HepG2 (cell line): ENCODE measurements around the gene ESYT1. TPM values are rescaled to one million over a fixed set of nuclear protein-coding genes. Genes with fewer than 3 reads are reported as not detected.

Source experiments
- BRCA1 ChIP-seq: sonication (generic); formaldehyde crosslinking; IDR thresholded peaks from 2 replicates; pipeline ENCODE4 v1.4.0; 2020; ENCODE audit warnings: missing genetic modification reagents
- CREM ChIP-seq, 2 experiments: sonication (generic) in 1 of 2; formaldehyde crosslinking in 1 of 2; IDR thresholded peaks; 2 replicates each; pipeline versions ENCODE4 v1.4.0 to v1.6.1; 2016 to 2020; ENCODE audit warnings: antibody characterized with exemption in 1 of 2, mild to moderate bottlenecking in 1 of 2, missing genetic modification reagents in 1 of 2
- DNMT3B ChIP-seq: conservative IDR thresholded peaks from 2 replicates; pipeline ENCODE4 v1.6.1; 2016; ENCODE audit warnings: missing biosample characterization, control low read depth
- EED ChIP-seq: sonication (generic); formaldehyde crosslinking; IDR thresholded peaks from 2 replicates; pipeline ENCODE4 v1.5.0; 2020; ENCODE audit warnings: mild to moderate bottlenecking, missing genetic modification reagents
- ETV5 ChIP-seq: IDR thresholded peaks from 2 replicates; pipeline ENCODE4 v1.6.1; 2018; ENCODE audit warnings: missing biosample characterization, missing genetic modification reagents, inconsistent platforms, borderline replicate concordance
- GATA4 ChIP-seq: sonication (generic); IDR thresholded peaks from 2 replicates; pipeline ENCODE4 v1.6.1; 2016; ENCODE audit warnings: antibody characterized with exemption, low read depth, borderline replicate concordance
- GZF1 ChIP-seq: sonication (generic); formaldehyde crosslinking; IDR thresholded peaks from 2 replicates; pipeline ENCODE4 v1.5.1; 2020; ENCODE audit warnings: mild to moderate bottlenecking, missing genetic modification reagents
- KDM4B ChIP-seq: sonication (generic); formaldehyde crosslinking; IDR thresholded peaks from 2 replicates; pipeline ENCODE4 v1.4.0; 2020; ENCODE audit warnings: missing genetic modification reagents
- KLF16 ChIP-seq, 2 experiments: sonication (generic) in 1 of 2; formaldehyde crosslinking in 1 of 2; IDR thresholded peaks; 2 replicates each; pipeline versions ENCODE4 v1.6.1 to v1.8.0; 2016 to 2023; ENCODE audit warnings: missing genetic modification reagents in 2 of 2, missing compliant biosample characterization in 1 of 2
- KLF6 ChIP-seq: IDR thresholded peaks from 2 replicates; pipeline ENCODE4 v1.8.0; 2016; ENCODE audit warnings: missing biosample characterization, missing genetic modification reagents
- SAFB2 ChIP-seq: sonication (generic); formaldehyde crosslinking; IDR thresholded peaks from 2 replicates; pipeline ENCODE4 v1.5.1; 2020; ENCODE audit warnings: missing genetic modification reagents, low read depth, mild to moderate bottlenecking, borderline replicate concordance
- SKIL ChIP-seq: sonication (generic); formaldehyde crosslinking; IDR thresholded peaks from 2 replicates; pipeline ENCODE4 v1.8.0; 2022; ENCODE audit warnings: missing genetic modification reagents, mild to moderate bottlenecking, moderate library complexity, borderline replicate concordance
- TFE3 ChIP-seq: IDR thresholded peaks from 2 replicates; pipeline ENCODE4 v1.6.1; 2016
- TGIF2 ChIP-seq: IDR thresholded peaks from 2 replicates; pipeline ENCODE4 v1.6.1; 2016; ENCODE audit warnings: control low read depth, missing compliant biosample characterization
- ZHX1 ChIP-seq: sonication (generic); formaldehyde crosslinking; IDR thresholded peaks from 2 replicates; pipeline ENCODE4 v1.8.1; 2022; ENCODE audit warnings: low read depth, mild to moderate bottlenecking, missing genetic modification reagents
- ZIK1 ChIP-seq: sonication (generic); formaldehyde crosslinking; IDR thresholded peaks from 2 replicates; pipeline ENCODE4 v1.5.0; 2020; ENCODE audit warnings: mild to moderate bottlenecking, low read depth, missing genetic modification reagents, borderline replicate concordance
- ZMAT3 ChIP-seq: sonication (generic); formaldehyde crosslinking; conservative IDR thresholded peaks from 2 replicates; pipeline ENCODE4 v1.7.0; 2021; ENCODE audit warnings: missing genetic modification reagents
- ZNF230 ChIP-seq: sonication (generic); formaldehyde crosslinking; IDR thresholded peaks from 2 replicates; pipeline ENCODE4 v1.4.0; 2020; ENCODE audit warnings: mild to moderate bottlenecking, missing genetic modification reagents
- ZNF33A ChIP-seq: sonication (generic); formaldehyde crosslinking; IDR thresholded peaks from 2 replicates; pipeline ENCODE4 v1.5.1; 2020; ENCODE audit warnings: missing genetic modification reagents, mild to moderate bottlenecking, moderate library complexity, borderline replicate concordance
- ZNF691 ChIP-seq: sonication (generic); formaldehyde crosslinking; IDR thresholded peaks from 2 replicates; pipeline ENCODE4 v1.4.0; 2020; ENCODE audit warnings: missing genetic modification reagents, low read depth, mild to moderate bottlenecking, borderline replicate concordance
- ZNF850 ChIP-seq: sonication (generic); formaldehyde crosslinking; conservative IDR thresholded peaks from 2 replicates; pipeline ENCODE4 v1.9.0; 2021; ENCODE audit warnings: mild to moderate bottlenecking, missing genetic modification reagents
- polyA plus RNA-seq, 8 experiments: library from polyadenylated mRNA; depleted of rRNA in 3 of 8; stranded (reverse) in 7 of 8; unstranded in 1 of 8; fragments of >200 nt; fragmentation: Illumina TruSeq in 4 of 8; extraction: Trizol in 4 of 8; gene quantifications; 2 replicates each; pipeline versions ENCODE4 v1.2.1 to v1.2.3, GENCODE V29; 2011 to 2016; ENCODE audit warnings: low read depth in 4 of 8, missing spikeins in 1 of 8, mixed read lengths in 1 of 8; ENCODE audit not compliant: insufficient read depth in 1 of 8
- total RNA-seq, 5 experiments: library from RNA; depleted of rRNA; stranded (reverse); fragments of >200 nt; fragmentation: Illumina TruSeq; extraction: Trizol; gene quantifications; 2 replicates each; pipeline ENCODE4 v1.2.3, GENCODE V29; 2016; ENCODE audit warnings: low read depth in 1 of 5

ESYT1 gene
- total and polyA plus RNA-seq, 2 of the 13 experiments (the other 11 are each of a cell fraction or from before 2014, with no cell fraction given): 66.9 to 71.0 TPM

- 0 out of 2 replicates have a peak, but pooled peaks have one; percentile 33 for TF ChIP-seq ZNF33A
- peak; percentile 43; the same call in 1 of the 2 replicates for TF ChIP-seq ZNF691 (CRISPR knock-in tag)
- peak; percentile 34; the same call in 1 of the 2 replicates for TF ChIP-seq SAFB2 (CRISPR knock-in tag)
- TF ChIP-seq KLF16 (CRISPR knock-in tag; IDR thresholded peaks at IDR 0.05): 0 out of 4 replicates have a peak, but pooled peaks of 1 of the 2 experiments have one; percentile 47
- peak; percentile 76; the same call in 1 of the 2 replicates for TF ChIP-seq BRCA1 (CRISPR knock-in tag)
- peak; percentile 26; the same call in 1 of the 2 replicates for TF ChIP-seq ETV5 (CRISPR knock-in tag)
- TF ChIP-seq DNMT3B: no peak
- TF ChIP-seq GATA4: peak; percentile 87; the same call in 1 of the 2 replicates
- no peak for TF ChIP-seq KDM4B
- peak; percentile 88 for TF ChIP-seq ZHX1
- TF ChIP-seq SKIL (CRISPR knock-in tag): peak; percentile 23; the same call in 1 of the 2 replicates
- TF ChIP-seq ZMAT3: no peak
- no peak for TF ChIP-seq TFE3
- TF ChIP-seq CREM (IDR thresholded peaks at IDR 0.05): peak; percentile 84
- no peak for TF ChIP-seq CREM (CRISPR knock-in tag; IDR thresholded peaks at IDR 0.05)
- TF ChIP-seq ZIK1 (CRISPR knock-in tag): peak; percentile 33; the same call in 1 of the 2 replicates
- TF ChIP-seq ZNF230: peak; percentile 11; the same call in 1 of the 2 replicates
- 0 out of 2 replicates have a peak, but pooled peaks have one; percentile 44 for TF ChIP-seq EED (CRISPR knock-in tag)
- TF ChIP-seq ZNF850 (CRISPR knock-in tag): 0 out of 2 replicates have a peak, but pooled peaks have one; percentile 53
- TF ChIP-seq GZF1 (CRISPR knock-in tag): 0 out of 2 replicates have a peak, but pooled peaks have one; percentile 10
- TF ChIP-seq TGIF2 (CRISPR knock-in tag): peak; percentile 75; the same call in 1 of the 2 replicates
- TF ChIP-seq KLF6: peak; percentile 75; the same call in 1 of the 2 replicates
Observed at GRCh38 chr12:56158029-56158925, 30.2 kb downstream of the ESYT1 start, which contains the start of gene MYL6 (continued).
